Astrocyte (in vitro differentiated cells and primary cell): ENCODE results near the gene DHRS7B. TPM values are rescaled to one million over a fixed set of nuclear protein-coding genes. Genes with fewer than 3 reads are reported as not detected.

ENCODE experiments used
- DNase-seq: peaks from one replicate; pipeline ENCODE4 v3.0.0-alpha.2; 2010; ENCODE audit warnings: low read depth
- FAIRE-seq: peaks from 2 replicates; lab custom pipeline; 2011; peaks lifted over from hg19 to GRCh38; lab: Jason Lieb, UNC
- H2AFZ ChIP-seq: 2 replicates; pipeline ENCODE4 v1.6.0; 2012; ENCODE audit warnings: low read depth, low read length, inconsistent platforms
- H3K27ac ChIP-seq: 2 replicates; pipeline ENCODE4 v1.5.1; 2011; ENCODE audit warnings: low read depth, low read length, inconsistent platforms
- H3K27me3 ChIP-seq: 2 replicates; pipeline ENCODE4 v1.6.0; 2011; ENCODE audit warnings: low read length, inconsistent platforms; ENCODE audit not compliant: insufficient read depth
- H3K36me3 ChIP-seq: 2 replicates; pipeline ENCODE4 v1.5.1; 2011; ENCODE audit warnings: low read length, inconsistent platforms; ENCODE audit not compliant: insufficient read depth
- H3K4me1 ChIP-seq: 2 replicates; pipeline ENCODE4 v1.5.1; 2011; ENCODE audit warnings: low read length, inconsistent platforms; ENCODE audit not compliant: insufficient read depth
- H3K4me2 ChIP-seq: 2 replicates; pipeline ENCODE4 v1.6.0; 2012; ENCODE audit warnings: low read length, inconsistent platforms
- H3K4me3 ChIP-seq: 2 replicates; pipeline ENCODE4 v1.5.1; 2011; ENCODE audit warnings: low read depth, mild to moderate bottlenecking, low read length, inconsistent platforms; ENCODE audit not compliant: insufficient read depth
- H3K79me2 ChIP-seq: 2 replicates; pipeline ENCODE4 v1.6.0; 2012; ENCODE audit warnings: mild to moderate bottlenecking, low read length, inconsistent platforms; ENCODE audit not compliant: insufficient read depth
- H3K9ac ChIP-seq: 2 replicates; pipeline ENCODE4 v1.6.0; 2012; ENCODE audit warnings: mild to moderate bottlenecking, low read length, inconsistent platforms
- H3K9me3 ChIP-seq: 2 replicates; pipeline ENCODE4 v1.5.1; 2012; ENCODE audit warnings: low read depth, mild to moderate bottlenecking, low read length, inconsistent platforms; ENCODE audit not compliant: insufficient read depth
- H4K20me1 ChIP-seq: 2 replicates; pipeline ENCODE4 v1.6.0; 2012; ENCODE audit warnings: low read length, inconsistent platforms; ENCODE audit not compliant: insufficient read depth
- H3K27ac Mint-ChIP-seq: one replicate; pipeline ENCODE4 v1.8.0; 2021; ENCODE audit warnings: mild to moderate bottlenecking, mixed read lengths; ENCODE audit not compliant: unreplicated experiment
- H3K27me3 Mint-ChIP-seq: one replicate; pipeline ENCODE4 v1.8.0; 2021; ENCODE audit warnings: low read depth, mixed read lengths; ENCODE audit not compliant: unreplicated experiment
- H3K36me3 Mint-ChIP-seq: one replicate; pipeline ENCODE4 v1.8.0; 2021; ENCODE audit warnings: low read depth, mixed read lengths; ENCODE audit not compliant: unreplicated experiment
- H3K4me1 Mint-ChIP-seq: one replicate; pipeline ENCODE4 v1.8.0; 2021; ENCODE audit warnings: low read depth, mixed read lengths; ENCODE audit not compliant: unreplicated experiment
- H3K4me3 Mint-ChIP-seq: one replicate; pipeline ENCODE4 v1.8.0; 2021; ENCODE audit warnings: mild to moderate bottlenecking, moderate library complexity, mixed read lengths; ENCODE audit not compliant: unreplicated experiment
- H3K9me3 Mint-ChIP-seq: one replicate; pipeline ENCODE4 v1.8.0; 2021; ENCODE audit warnings: mild to moderate bottlenecking, mixed read lengths; ENCODE audit not compliant: unreplicated experiment
- CTCF ChIP-seq: IDR thresholded peaks from 2 replicates; pipeline ENCODE4 v1.5.1; 2011; ENCODE audit warnings: low read depth, mild to moderate bottlenecking, inconsistent platforms, low read length, moderate library complexity; ENCODE audit not compliant: insufficient read depth
- EZH2 ChIP-seq: IDR thresholded peaks from 2 replicates; pipeline ENCODE4 v1.6.1; 2012; ENCODE audit warnings: mild to moderate bottlenecking, low read length, inconsistent platforms; ENCODE audit not compliant: insufficient read depth
- total RNA-seq: library from RNA; stranded (reverse); gene quantifications from 2 replicates; pipeline ENCODE4 v1.2.1, GENCODE V29; 2021

DHRS7B gene
- total RNA-seq, 1 donor from 2014 or later: 15.5 TPM

DNA sequence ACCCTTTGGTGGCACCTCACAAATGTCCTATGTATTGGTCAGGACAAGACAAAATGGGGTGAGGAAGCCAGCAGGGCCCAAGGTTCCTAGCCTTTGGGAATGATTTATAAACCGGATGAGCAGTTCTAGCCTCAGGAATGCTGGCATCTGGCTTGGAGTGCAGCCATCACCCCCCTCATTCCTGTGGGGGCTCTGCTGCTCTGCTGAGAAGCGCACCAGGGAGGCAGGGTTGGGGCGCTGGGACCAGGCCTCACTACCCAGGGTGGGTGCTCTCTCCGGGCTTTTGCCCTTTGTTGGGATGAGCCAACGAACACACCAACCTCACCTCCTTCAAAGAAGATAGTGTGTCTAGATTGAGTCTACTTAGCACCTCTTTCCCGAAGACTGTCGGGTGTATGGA, 47.9 kb downstream of the DHRS7B start:
- Histone ChIP-seq H4K20me1 (no peaks in the 10 kb centered on the region), H3K4me1 (no peaks in the 10 kb centered on the region), H3K27me3 (no peaks in the 10 kb centered on the region), H3K27ac (no peak overlapping the region), H3K36me3 (peaks cover 3% of the 10 kb centered on the region), H3K9me3 (no peaks in the 10 kb centered on the region), H3K9ac (no peak overlapping the region), H3K4me2 (no peak overlapping the region), H3K4me3 (no peak overlapping the region), H2AFZ (no peak overlapping the region), H3K79me2 (peaks cover under 1% of the 10 kb centered on the region)
- H3K27me3 Mint-ChIP-seq: no peaks in the 10 kb centered on the region
- TF ChIP-seq EZH2 (no peak), CTCF (no peak)
- no peak overlapping the region for H3K4me3 Mint-ChIP-seq
- no peaks in the 10 kb centered on the region for H3K4me1 Mint-ChIP-seq
- no peak for FAIRE-seq
- no peaks in the 10 kb centered on the region for H3K9me3 Mint-ChIP-seq
- no peak overlapping the region for H3K27ac Mint-ChIP-seq
- DNase-seq: peak; percentile 51
- peaks cover 32% of the 10 kb centered on the region for H3K36me3 Mint-ChIP-seq

GRCh38 chr17:21176773-21177395, 50.1 kb downstream of the DHRS7B start:
- H3K27me3 ChIP-seq: no peaks in the 10 kb centered on the region
- Mint-ChIP-seq H3K27me3 (no peaks in the 10 kb centered on the region), H3K9me3 (no peaks in the 10 kb centered on the region), H3K27ac (no peak overlapping the region), H3K4me1 (no peaks in the 10 kb centered on the region), H3K4me3 (no peak overlapping the region), H3K36me3 (peaks cover 32% of the 10 kb centered on the region)
- no peak overlapping the region for H3K4me2 ChIP-seq
- H3K9ac ChIP-seq: no peak overlapping the region
- no peaks in the 10 kb centered on the region for H3K79me2 ChIP-seq
- DNase-seq (no peak), FAIRE-seq (no peak)
- H3K4me1 ChIP-seq: no peaks in the 10 kb centered on the region
- peaks cover 3% of the 10 kb centered on the region for H3K36me3 ChIP-seq
- H3K27ac ChIP-seq: no peak overlapping the region
- H3K9me3 ChIP-seq: no peaks in the 10 kb centered on the region
- no peak overlapping the region for H2AFZ ChIP-seq
- TF ChIP-seq EZH2 (no peak), CTCF (no peak)
- H4K20me1 ChIP-seq: no peaks in the 10 kb centered on the region
- no peak overlapping the region for H3K4me3 ChIP-seq

GRCh38 chr17:21177401-21177800, 50.6 kb downstream of the DHRS7B start:
- H4K20me1 ChIP-seq: no peaks in the 10 kb centered on the region
- no peak for TF ChIP-seq CTCF
- no peak for TF ChIP-seq EZH2
- no peak overlapping the region for H3K4me3 ChIP-seq
- H3K9me3 Mint-ChIP-seq: no peaks in the 10 kb centered on the region
- no peak overlapping the region for H3K9ac ChIP-seq
- H3K4me3 Mint-ChIP-seq: no peak overlapping the region
- no peak overlapping the region for H3K27ac ChIP-seq
- H3K27ac Mint-ChIP-seq: no peak overlapping the region
- no peak overlapping the region for H3K4me2 ChIP-seq
- H3K27me3 ChIP-seq: no peaks in the 10 kb centered on the region
- no peaks in the 10 kb centered on the region for H3K27me3 Mint-ChIP-seq
- no peaks in the 10 kb centered on the region for H3K79me2 ChIP-seq
- H2AFZ ChIP-seq: no peak overlapping the region
- H3K36me3 Mint-ChIP-seq: peaks cover 32% of the 10 kb centered on the region
- DNase-seq: no peak
- H3K9me3 ChIP-seq: no peaks in the 10 kb centered on the region
- H3K36me3 ChIP-seq: peaks cover 3% of the 10 kb centered on the region
- no peak for FAIRE-seq
- no peaks in the 10 kb centered on the region for H3K4me1 ChIP-seq
- H3K4me1 Mint-ChIP-seq: no peaks in the 10 kb centered on the region
